HG03469 (cell line): Measurements from ENCODE around the gene PHLPP1.
A peak's percentile ranks its signal among the peaks of the same experiment; 100 is the strongest.
"Not testable (repeated sequence)": the region's sequence is repeated elsewhere in the genome, so short reads cannot be mapped to it uniquely, and the experiment has no call there.

ENCODE experiments used
- ATAC-seq: cut with Tn5 transposase; IDR thresholded peaks from one replicate; pipeline ENCODE4 v1.9.1; 2021; ENCODE audit warnings: mild to moderate bottlenecking, moderate library complexity, moderate number of reproducible peaks; ENCODE audit not compliant: unreplicated experiment

PHLPP1 gene

DNA sequence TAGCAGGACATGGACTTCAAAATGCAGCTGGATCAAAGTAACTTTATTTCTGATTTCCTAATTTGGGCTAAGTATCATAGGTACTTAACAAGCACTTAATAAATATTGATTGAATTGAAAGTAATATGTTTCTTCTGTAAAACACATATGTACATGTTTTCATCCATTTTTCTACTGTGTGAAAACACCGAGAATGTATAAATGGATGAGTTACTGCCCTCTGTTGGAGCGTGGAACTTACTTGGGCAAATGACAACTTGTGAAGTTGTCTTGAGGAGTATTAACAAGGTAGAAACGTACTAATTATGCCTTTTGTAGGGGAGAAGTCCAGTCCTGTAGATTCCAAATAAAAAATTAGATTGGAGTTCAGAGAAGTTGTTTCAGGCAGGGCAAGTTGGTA, 87.2 kb downstream of the PHLPP1 start:
- ATAC-seq: no peak

DNA sequence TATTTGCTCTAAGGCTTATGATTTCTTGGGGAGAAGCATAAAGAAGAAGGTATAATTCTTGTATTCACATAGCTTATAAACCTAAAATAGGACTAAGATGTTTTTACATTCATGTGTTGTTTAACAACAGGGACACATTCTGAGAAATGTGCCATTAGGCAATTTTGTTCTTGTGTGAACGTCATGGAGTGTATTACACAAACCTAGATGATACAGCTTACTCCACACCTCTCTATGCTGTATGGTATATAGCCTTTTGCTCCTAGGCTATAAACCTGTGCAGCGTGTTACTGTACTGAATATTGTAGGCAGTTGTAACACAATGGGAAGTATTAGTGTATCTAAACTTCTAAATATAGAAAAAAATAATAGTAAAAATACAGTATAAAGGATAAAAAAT, 92.1 kb downstream of the PHLPP1 start:
- ATAC-seq: no peak

DNA sequence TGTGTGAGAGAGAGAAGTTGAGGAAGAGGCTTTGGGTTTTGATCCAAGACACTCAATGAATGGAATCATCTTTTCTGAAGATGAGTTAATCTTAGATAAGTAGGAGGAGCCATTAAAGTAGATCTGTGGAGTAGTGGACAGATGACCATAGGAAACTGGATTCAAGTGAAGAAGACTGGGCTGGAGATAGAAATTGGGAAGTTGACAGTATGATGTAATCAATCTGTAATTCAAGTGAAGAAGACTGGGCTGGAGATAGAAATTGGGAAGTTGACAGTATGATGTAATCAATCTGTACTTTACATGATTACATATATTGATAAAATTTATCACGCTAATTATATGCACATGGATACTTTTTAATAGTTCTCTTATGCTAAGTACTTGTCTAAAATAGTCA, 92.8 kb downstream of the PHLPP1 start:
- no peak for ATAC-seq

DNA sequence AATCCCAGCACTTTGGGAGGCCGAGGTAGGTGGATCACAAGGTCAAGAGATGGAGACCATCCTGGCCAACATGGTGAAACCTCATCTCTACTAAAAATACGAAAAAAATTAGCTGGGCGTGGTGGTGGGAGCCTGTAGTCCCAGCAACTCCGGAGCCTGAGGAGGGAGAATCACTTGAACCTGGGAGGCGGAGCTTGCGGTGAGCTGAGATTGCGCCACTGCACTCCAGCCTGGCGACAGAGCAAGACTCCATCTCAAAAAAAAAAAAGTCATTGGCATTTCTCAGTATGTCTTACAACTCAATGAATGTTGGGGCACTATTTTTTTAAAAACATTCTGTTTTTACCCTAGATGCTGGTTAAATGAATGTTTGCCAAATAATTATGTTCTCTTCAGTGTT, 94.1 kb downstream of the PHLPP1 start:
- not testable (repeated sequence) for ATAC-seq

DNA sequence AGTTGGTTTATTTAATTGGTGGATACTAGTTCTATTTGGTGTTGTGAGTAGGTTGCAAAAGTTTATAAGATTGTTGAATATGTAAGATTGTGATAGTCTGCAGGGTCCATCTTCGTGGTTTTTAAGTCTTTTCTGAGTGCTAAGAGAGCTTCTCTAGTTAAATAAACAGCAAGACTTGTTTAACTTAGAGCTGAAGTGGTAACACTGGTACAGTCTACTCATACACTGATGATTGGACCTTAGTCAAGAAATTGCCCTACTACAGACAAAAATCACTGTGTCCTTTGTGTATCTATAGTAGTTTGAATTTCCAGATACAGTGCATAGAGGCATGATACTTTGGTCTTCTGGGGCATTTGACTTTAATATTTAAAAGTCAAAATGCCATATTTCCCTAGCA, 94.6 kb downstream of the PHLPP1 start:
- no peak for ATAC-seq

DNA sequence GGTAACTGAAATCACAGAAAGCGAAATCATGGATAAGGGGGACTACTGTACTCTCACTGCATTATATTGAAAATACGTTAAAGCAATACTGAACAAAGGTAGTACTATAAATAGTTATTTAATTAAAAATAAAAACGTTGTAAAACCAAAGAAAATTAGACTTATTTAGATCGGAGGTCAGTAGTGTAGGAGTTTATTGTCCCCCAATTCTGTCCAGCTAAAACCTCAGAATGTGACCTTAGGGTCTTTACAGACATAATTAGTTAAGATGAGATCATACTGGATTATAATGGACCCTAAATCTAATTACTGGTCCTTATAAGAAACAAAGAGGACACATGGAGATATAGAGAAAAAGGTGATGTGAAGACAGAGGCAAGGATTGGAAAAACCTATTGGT, 95.3 kb downstream of the PHLPP1 start:
- no peak for ATAC-seq

DNA sequence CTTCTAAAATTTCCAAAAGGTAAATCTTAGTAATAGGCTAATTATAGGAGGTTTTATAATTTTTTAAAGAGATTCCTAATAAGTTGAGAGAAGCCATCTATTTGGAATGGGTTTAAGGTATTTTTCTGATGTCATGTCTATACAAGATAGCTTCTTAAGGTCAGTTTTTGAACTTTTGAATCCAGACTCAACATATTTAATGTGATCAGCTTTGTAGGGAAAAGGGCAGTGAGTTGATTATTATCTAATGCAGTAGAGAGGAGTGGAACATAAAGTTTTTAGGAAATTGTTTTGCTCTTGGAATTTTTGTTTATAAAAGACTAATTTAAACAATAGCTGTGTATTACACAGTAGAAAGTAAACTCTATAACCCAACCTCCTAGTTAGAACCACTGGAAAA, 96.3 kb downstream of the PHLPP1 start:
- ATAC-seq: no peak

DNA sequence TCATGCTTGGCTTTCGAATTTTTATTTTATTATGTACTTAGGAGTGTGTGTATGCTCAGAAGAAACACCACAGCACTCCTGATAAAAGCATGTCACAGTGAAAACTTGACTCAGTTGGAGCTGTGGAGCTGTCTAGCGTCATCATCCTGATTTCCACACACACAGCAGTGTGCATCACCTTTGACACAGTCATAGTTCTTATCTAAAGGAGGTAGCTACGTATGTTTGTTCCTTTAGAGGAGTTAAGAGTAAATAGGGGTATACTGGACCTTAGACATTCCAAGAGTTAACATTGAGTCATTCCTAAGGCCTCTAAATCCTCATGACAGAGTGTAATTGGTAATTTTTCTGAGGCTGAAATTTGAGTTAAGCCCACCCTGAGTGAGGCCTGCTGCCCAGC, 96.9 kb downstream of the PHLPP1 start:
- no peak for ATAC-seq

DNA sequence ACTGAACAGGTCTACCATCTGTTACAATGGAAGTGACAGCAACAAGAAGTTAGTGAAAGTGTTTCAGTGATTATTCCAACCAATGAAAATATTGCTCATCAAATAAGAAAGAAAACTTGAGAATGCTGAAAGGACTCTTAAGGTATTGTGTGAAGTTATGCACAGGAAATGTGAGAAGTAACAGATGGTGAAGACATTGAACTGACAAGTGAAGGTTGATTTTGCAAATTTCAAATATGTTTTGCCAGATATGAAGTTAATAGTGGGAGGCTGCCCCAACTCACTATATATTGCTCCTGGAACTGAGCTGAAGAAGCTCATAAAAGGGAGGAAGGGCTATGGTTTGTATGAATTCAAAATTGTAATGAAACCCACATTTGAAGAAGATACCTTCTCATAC, 97.5 kb downstream of the PHLPP1 start:
- ATAC-seq: no peak

DNA sequence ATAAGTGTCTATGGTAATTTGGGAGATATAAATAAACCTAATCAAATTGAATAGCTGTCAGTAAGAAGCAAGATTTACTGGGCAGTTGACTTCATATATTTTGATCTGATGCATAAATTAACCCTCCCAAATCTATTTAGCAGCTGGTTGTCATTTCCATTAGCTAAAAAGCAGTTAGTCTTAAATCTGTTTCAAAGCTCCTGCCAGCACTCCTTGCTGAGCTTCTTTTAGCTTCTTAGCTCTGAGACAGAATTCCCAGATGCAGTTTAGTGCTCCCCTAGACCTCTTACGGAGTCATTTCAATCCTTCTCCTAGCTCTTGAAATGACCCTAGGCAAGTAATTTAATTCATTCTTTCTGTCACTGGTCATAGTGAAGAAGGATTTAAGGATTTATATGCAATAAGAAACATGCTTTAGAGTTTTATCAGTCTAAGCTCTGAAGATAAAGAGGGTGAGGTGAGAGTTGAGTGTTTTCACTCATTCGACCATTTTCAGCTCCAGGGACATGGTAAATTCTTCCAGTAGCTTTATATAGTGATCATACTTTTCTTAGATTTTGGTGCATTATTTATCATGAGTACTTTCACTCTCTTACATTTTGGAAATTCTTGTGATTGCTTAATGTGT, 98.9 kb downstream of the PHLPP1 start:
- no peak for ATAC-seq

DNA sequence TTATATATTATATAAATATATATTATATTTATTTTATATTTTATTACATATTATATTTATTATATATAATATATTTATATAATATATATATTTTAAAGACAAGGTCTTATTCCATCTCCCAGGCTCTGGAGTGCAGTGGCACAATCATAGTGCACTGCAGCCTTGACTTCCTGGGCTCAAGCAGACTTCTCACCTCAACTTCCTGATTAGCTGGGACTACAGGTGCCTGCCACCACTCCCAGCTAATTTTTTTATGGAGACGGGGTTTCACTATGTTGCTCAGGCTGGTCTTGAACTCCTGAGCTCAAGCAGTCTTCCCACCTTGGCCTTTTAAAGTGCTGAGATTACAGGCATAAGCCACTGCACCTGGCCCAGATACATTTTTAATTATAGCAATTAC, 110.0 kb downstream of the PHLPP1 start:
- ATAC-seq: no peak

DNA sequence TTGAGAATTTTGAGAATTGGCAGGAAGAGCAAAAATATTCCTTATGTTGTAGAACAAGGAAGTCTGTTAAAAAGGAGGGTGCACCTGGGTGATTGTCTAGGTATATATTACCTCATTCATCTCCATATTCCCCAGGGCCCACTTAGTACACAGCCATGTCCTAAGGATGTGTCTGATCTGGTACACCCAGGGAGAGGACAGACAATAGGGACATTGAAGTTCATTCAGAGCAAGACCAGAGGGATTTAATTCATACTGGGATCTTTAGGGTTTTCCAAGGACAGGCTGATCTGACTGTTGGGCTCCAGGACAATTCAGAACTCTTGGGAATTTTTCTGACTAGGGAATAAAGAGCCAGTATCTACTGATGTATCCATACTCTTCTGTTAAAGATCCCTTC, 112.1 kb downstream of the PHLPP1 start:
- ATAC-seq: no peak

DNA sequence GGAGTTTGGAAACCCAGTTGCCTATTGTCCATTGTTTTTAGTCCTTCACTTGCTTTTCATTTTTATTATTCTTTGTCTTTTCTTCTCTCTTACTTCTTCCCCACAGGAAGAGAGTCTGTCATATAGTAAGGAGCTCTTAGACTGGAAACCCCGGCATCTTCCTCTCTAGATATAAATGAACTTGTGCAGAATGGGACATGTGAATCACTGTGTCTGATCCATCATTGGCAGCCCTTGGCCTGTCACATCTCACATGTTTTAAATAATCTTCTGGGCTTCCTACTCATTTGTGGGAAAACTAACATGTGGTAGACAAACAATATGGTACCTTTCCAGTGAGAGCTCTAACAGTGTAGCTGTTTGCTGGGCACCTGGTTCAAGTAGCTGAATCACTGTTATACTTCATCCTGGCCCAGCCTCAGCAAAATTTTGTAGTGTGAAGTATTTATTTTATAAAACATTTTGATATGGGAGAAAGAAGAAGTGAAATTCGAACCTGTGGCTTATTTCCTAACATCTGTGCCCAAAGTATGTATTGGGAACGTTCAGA, 112.8 kb downstream of the PHLPP1 start:
- ATAC-seq: no peak

DNA sequence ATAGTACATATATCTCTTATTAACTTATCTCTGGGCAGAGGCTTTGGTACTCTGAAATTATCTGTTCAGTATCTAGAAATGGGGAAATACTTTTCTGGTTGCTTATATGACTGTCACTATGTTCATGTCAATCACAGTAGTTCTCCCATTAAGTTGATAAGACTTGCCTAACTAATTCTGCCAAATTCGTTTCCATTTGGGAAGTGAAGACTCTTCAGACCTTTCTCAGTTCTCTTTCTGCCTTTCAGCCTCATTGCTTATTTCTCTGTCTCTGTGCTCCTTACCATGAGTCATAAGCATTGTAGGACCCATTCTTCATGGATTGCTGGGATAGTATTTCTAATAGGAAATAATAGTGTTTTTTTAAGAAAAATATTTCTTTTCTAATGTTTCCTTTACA, 113.5 kb downstream of the PHLPP1 start:
- no peak for ATAC-seq

DNA sequence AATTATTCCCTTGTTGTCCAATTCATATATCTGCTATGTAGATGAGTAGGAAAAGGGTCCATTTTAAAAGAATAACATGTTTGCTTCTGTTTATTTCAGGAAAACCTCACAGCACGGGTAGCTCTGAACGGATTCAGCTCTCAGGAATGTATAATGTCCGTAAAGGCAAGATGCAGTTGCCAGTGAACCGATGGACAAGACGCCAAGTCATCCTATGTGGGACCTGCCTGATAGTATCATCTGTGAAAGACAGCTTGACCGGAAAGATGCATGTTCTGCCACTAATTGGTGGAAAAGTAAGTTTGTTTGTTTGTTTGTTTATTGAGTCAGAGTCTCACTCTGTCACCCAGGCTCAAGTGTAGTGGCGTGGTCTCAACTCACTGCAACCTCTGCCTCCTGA, 114.6 kb downstream of the PHLPP1 start:
- no peak for ATAC-seq

DNA sequence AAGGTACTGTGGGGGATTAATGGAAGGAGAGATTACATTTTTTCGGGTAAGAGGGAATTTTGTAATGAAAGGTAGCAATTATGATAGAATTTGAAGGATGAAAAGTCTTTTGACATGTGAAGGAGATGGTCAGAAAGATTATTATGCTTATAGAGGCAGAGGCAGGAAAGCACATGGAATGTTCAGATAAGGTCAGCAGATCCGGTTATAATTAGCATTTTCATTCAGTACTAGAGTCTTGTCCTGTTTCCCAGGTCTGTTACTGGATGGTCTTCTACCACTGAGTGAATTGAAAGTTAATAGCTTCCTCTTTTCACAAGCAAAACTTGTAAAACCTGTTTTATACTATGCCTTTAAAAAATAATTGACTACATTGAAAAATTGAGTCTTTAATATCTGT, 116.9 kb downstream of the PHLPP1 start:
- no peak for ATAC-seq

DNA sequence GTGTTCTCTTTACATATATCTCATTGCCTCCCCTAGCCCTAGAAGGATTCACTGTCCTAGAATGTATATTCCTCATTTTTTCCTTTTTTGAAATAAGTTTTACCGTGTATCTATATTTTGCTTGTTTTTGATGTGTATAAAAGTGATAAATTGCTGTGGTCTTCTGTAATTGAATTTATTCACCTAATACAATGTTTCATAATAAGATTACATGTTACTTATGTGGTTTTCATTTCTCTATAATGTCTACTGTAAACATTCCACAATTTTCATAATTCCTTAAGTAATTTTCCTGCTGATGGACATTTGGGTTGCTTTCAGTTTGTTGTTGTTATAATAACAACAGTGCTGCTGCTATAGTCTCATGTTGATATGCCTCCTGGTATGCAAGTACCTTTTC, 118.2 kb downstream of the PHLPP1 start:
- no peak for ATAC-seq

DNA sequence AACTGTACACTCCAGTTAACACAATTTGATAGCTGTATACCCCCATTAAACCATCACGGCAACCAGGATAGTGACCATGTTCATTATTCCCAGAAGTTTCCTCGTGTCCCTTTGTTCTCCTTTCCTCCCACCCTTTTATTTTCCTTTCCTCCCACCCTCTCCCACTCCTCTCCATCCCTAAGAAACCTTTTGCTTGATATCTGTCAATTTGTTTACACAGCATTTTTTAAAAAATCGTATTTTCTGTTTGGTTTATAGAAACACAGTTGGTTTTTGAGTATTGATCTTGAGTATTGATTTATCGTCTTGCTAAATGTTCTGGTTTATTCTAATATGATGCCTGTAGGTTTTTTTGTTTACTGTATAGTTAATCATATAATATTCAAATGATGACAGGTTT, 119.4 kb downstream of the PHLPP1 start:
- no peak for ATAC-seq

DNA sequence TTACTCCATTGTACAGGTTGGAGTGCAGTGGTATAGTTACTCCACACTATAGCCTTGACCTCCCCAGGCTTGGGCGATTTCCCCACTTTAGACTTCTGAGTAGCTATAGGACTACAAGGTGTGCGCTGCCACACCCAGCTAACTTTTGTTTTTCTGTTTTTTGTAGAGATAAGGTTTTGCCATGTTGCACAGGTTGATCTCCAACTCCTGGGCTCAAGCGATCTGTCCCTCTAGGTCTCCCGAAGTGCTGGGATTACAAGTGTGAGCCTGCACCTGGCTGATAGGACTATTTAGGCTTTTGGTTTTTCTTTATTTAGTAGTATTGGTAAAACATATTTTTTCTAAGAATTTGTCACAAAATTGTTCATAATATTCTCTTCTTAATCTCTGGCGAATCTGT, 121.7 kb downstream of the PHLPP1 start:
- no peak for ATAC-seq

DNA sequence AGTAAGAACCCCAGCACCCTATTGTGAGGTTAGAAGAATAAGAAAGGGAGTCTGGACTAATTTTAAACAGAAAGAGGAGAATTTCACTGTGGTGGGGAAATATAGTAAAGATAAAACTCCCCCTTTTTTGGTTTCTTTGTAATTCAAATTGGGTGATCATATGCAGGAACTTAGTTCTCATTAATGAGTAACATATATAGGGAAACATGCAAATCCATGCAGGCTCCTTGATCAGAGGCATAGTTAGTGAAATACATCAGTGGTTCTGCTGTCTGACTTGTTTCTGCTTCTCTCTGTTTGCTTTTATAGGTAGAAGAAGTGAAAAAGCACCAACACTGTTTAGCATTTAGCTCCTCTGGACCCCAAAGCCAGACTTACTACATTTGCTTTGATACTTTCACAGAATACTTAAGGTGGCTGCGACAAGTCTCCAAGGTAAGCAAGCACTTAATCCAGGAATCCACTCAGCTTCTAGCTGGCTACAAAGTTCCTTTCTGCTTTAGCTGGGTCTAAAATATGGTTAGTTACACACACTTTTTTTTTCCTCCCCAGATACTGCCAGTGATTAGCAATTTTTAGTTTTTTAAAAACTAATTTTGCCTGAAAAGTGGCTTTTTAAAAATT, 123.2 kb downstream of the PHLPP1 start:
- peak; percentile 48 for ATAC-seq

DNA sequence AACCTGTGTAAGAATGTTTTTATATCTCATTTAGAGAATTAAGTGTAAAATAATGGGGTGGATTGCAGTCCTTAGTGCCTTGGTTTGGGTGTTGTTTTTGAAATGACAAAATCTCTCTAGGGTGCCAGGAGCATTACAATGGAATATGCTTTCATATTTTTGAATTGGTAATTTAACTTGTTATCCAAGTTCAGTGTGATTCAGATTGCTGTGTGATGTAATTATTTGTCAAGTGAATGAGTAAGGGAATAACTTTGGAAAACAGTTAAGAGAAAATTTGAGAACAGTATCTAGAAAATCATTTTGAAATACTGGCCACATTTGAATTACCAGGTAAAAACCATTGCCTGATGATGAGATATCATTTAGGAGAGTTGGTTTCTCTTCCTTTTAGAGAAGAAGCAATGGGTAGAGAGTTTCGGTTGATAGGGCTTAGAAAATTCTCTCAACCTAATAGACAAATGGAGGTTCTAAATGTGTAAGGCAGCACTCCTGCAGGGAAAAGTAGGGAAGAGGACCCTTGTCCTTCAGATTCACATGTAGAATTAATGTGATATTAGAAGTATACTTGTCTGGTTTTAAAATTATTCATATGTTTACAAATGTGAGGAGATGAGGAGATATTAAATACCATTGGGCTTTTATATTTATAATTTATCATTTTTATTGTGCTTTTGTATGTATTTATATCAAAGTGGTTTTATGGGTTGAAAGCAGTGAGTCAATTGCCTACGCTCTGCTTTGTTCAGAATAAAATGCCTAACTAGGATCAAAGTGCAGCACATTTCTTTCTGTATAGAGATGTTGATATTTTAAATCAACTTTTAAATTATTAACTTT, 124.8 kb downstream of the PHLPP1 start:
- ATAC-seq: no peak

DNA sequence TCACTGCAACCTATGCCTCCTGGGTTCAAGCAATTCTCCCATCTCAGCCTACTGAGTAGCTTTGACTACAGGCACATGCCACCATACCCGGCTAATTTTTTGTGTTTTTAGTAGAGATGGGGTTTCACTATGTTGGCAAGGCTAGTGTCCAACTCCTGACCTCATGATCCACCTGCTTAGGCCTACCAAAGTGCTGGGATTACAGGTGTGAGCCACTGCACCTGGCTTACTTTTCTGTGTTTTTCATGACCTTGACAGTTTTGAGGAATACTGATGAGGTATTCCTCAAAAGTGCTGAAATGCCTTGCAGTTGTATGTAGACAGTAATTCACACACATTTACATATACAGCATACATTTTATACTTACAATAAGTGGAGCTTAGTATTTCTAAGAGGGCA, 126.1 kb downstream of the PHLPP1 start:
- ATAC-seq: no peak
